Fibroblast of the aortic adventitia (primary cell): ENCODE results near the gene ARAP1. TPM values are rescaled to one million over a fixed set of nuclear protein-coding genes. Genes with fewer than 3 reads are reported as not detected.

Source experiments
- DNase-seq: peaks from one replicate; pipeline ENCODE4 v3.0.0-alpha.2; 2010; ENCODE audit warnings: low read depth
- H3K4me3 ChIP-seq: 2 replicates; pipeline ENCODE4 v1.5.1; 2011; ENCODE audit warnings: low read depth, mild to moderate bottlenecking, control low read depth, low read length, moderate library complexity
- CTCF ChIP-seq: IDR thresholded peaks from 2 replicates; pipeline ENCODE4 v1.5.1; 2011; ENCODE audit warnings: mild to moderate bottlenecking, low read length, control low read depth, inconsistent platforms; ENCODE audit not compliant: insufficient read depth
- total RNA-seq: library from RNA; depleted of rRNA; stranded (reverse); fragments of >200 nt; gene quantifications from 2 replicates; pipeline ENCODE4 v1.2.3, GENCODE V29; 2012; ENCODE audit warnings: low replicate concordance

ARAP1 gene
- total RNA-seq, 1 donor: 66.9 TPM

- no peak overlapping the region for H3K4me3 ChIP-seq
- TF ChIP-seq CTCF: no peak
- DNase-seq: no peak
Measured at GRCh38 chr11:72754149-72754543, 1.9 kb upstream of the ARAP1 start.

GRCh38 chr11:72753341-72754148 is 1.3 kb upstream of the ARAP1 start:
- no peak for DNase-seq
- no peak for TF ChIP-seq CTCF
- no peak overlapping the region for H3K4me3 ChIP-seq

- no peak for DNase-seq
Measured at GRCh38 chr11:72751116-72752087, 806 bp downstream of the ARAP1 start.

GRCh38 chr11:72750556-72751115 is 1.6 kb downstream of the ARAP1 start:
- no peak for DNase-seq
- peak overlapping the region; percentile 13 for H3K4me3 ChIP-seq
- TF ChIP-seq CTCF: no peak

More at GRCh38 chr11:72751116-72752087, 806 bp downstream of the ARAP1 start:
- no peak for TF ChIP-seq CTCF
- H3K4me3 ChIP-seq: peak overlapping the region; percentile 83

GRCh38 chr11:72750086-72750485 is 2.1 kb downstream of the ARAP1 start:
- TF ChIP-seq CTCF: no peak
- DNase-seq: no peak
- no peak overlapping the region for H3K4me3 ChIP-seq

- DNase-seq: no peak
- H3K4me3 ChIP-seq: no peak overlapping the region
- no peak for TF ChIP-seq CTCF
Measured at GRCh38 chr11:72747289-72747855, 4.8 kb downstream of the ARAP1 start.
